Testis (tissue), 2 donors: Measurements from ENCODE around the gene PDE6D.

Source experiments
- CTCF ChIP-seq, 3 experiments: fragments of 450-650 bp in 2 of 3; fragments of 200-600 bp in 1 of 3; sonication (generic) in 1 of 3; IDR thresholded peaks; one replicate each; pipeline ENCODE4 v1.5.1; 2016 to 2019; ENCODE audit warnings: antibody characterized with exemption in 3 of 3, mild to moderate bottlenecking in 2 of 3, moderate library complexity in 1 of 3
- POLR2A ChIP-seq: fragments of 450-650 bp; IDR thresholded peaks from one replicate; pipeline ENCODE4 v1.6.1; 2017; ENCODE audit warnings: antibody characterized with exemption, mild to moderate bottlenecking, moderate library complexity

GRCh38 chr2:231820786-231821303, 39.8 kb upstream of the PDE6D start:
- TF ChIP-seq CTCF (IDR thresholded peaks at IDR 0.05): no peak
- TF ChIP-seq POLR2A: no peak
